ENCODE measurements around the gene C2CD5. TPM values are rescaled to one million over a fixed set of nuclear protein-coding genes. Genes with fewer than 3 reads are reported as not detected.

C2CD5 gene
- total and polyA plus RNA-seq, 4 donors = 44.2 to 116 (median 65.3) TPM

DNA sequence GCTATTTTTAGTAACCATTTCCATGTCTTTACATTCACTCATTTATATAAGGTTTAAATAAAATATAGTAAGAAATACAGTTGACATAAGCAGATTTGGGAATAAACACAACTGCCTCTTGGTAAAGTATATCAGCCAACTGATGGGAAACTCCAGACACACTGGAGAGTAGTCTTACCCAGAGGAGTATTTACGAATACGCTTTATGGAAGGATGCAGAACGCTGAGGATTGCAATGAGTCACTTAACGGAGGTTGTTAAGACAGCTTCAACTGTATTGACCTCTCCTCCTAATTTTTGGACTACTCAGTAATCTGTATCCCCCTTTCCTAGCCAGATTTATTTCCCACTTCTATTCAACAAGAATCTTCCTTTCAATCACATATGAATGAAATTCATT is 6.0 kb downstream of the C2CD5 start:
- H3K36me3 ChIP-seq (ENCODE audit: control insufficient read depth, insufficient read depth, low read length) = peaks cover 7% of the 10 kb centered on the region
- H3K27ac ChIP-seq (ENCODE audit: low read depth, low read length) = no peak overlapping the region
- H3K4me1 ChIP-seq (ENCODE audit: control insufficient read depth, insufficient read depth, low read length) = peaks cover 6% of the 10 kb centered on the region
- H3K4me3 ChIP-seq (ENCODE audit: low read depth, low read length) = no peak overlapping the region
- WGBS (ENCODE audit: insufficient coverage) = 73% methylated on average over 4 of the region's 4 CpGs
- no peaks in the 10 kb centered on the region for H3K27me3 ChIP-seq (ENCODE audit: control insufficient read depth, insufficient read depth, low read length)
- H3K9me3 ChIP-seq (ENCODE audit: control insufficient read depth, insufficient read depth, low read length) = no peaks in the 10 kb centered on the region
- DNase-seq (ENCODE audit: low read depth in 4 of 6, low spot score in 6 of 6) = peak in 1 of 6 donors; percentile 21

- no peaks in the 10 kb centered on the region for H3K9me3 ChIP-seq (ENCODE audit: control insufficient read depth, insufficient read depth, low read length)
- no peak overlapping the region for H3K4me3 ChIP-seq (ENCODE audit: low read depth, low read length)
- no peaks in the 10 kb centered on the region for H3K27me3 ChIP-seq (ENCODE audit: control insufficient read depth, insufficient read depth, low read length)
- H3K36me3 ChIP-seq (ENCODE audit: control insufficient read depth, insufficient read depth, low read length) = peaks cover 17% of the 10 kb centered on the region
- peaks cover 4% of the 10 kb centered on the region for H3K4me1 ChIP-seq (ENCODE audit: control insufficient read depth, insufficient read depth, low read length)
- no peak overlapping the region for H3K27ac ChIP-seq (ENCODE audit: low read depth, low read length)
- DNase-seq (ENCODE audit: low read depth in 4 of 6, low spot score in 6 of 6) = peak in 1 of 6 donors; percentile 32
- no CpG with 5 or more reads among the region's 3 CpGs for WGBS (ENCODE audit: insufficient coverage)
These were observed 7.3 kb downstream of the C2CD5 start for GRCh38 chr12:22536971-22537544.

GRCh38 chr12:22536346-22536945 is 7.9 kb downstream of the C2CD5 start:
- WGBS (ENCODE audit: insufficient coverage) = no CpG with 5 or more reads among the region's 2 CpGs
- Histone ChIP-seq H3K4me1 (ENCODE audit: control insufficient read depth, insufficient read depth, low read length) (peaks cover 3% of the 10 kb centered on the region), H3K9me3 (ENCODE audit: control insufficient read depth, insufficient read depth, low read length) (peaks cover 2% of the 10 kb centered on the region), H3K27ac (ENCODE audit: low read depth, low read length) (no peak overlapping the region), H3K27me3 (ENCODE audit: control insufficient read depth, insufficient read depth, low read length) (no peaks in the 10 kb centered on the region), H3K36me3 (ENCODE audit: control insufficient read depth, insufficient read depth, low read length) (peaks cover 19% of the 10 kb centered on the region), H3K4me3 (ENCODE audit: low read depth, low read length) (no peak overlapping the region)
- no peak for DNase-seq (ENCODE audit: low read depth in 4 of 6, low spot score in 6 of 6)

DNA sequence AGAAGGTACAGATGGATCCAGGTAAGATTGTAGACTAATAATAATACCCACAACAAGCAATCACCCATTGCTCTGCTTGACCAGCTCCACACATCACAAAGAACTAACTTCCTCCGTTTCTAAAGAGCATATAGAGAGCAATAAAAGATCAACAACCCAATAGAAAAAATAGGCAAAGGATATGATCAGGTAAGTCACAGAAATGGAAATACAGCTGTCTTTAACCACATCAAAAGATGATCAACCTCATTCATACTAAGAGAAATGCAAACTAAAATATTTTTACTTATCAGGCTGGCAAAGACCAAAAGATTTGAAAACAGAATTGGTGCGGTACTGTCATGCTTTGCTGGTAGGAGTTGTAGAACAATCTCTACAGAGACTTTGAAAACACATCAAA is 8.9 kb downstream of the C2CD5 start:
- H3K4me1 ChIP-seq (ENCODE audit: control insufficient read depth, insufficient read depth, low read length) = peaks cover 3% of the 10 kb centered on the region
- WGBS (ENCODE audit: insufficient coverage) = no CpG with 5 or more reads among the region's 2 CpGs

DNA sequence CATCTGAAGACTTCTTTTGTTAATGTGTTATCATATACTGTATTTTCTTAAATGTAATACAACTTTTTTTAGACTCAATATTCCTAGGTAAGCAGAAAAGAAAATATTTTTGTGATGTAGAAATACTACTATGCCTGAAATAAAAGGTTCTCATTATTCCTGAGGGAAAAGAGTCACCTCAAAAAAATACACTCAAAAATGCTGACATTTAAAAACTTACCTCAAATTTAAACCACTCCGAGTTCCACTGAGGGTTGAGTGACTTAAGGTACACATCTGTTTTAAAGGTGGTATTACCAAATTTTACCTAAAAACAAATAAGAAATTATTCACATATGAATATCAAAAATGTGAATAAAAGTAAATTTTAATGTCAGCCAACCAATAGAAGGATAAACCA is 9.3 kb downstream of the C2CD5 start:
- no peaks in the 10 kb centered on the region for H3K27me3 ChIP-seq (ENCODE audit: control insufficient read depth, insufficient read depth, low read length)
- no peak overlapping the region for H3K4me3 ChIP-seq (ENCODE audit: low read depth, low read length)
- H3K9me3 ChIP-seq (ENCODE audit: control insufficient read depth, insufficient read depth, low read length) = peaks cover 2% of the 10 kb centered on the region
- WGBS (ENCODE audit: insufficient coverage) = no CpG with 5 or more reads among the region's 1 CpG
- no peak for DNase-seq (ENCODE audit: low read depth in 4 of 6, low spot score in 6 of 6)
- peaks cover 19% of the 10 kb centered on the region for H3K36me3 ChIP-seq (ENCODE audit: control insufficient read depth, insufficient read depth, low read length)
- peaks cover 3% of the 10 kb centered on the region for H3K4me1 ChIP-seq (ENCODE audit: control insufficient read depth, insufficient read depth, low read length)
- H3K27ac ChIP-seq (ENCODE audit: low read depth, low read length) = no peak overlapping the region

More for the DNA sequence above, 8.9 kb downstream of the C2CD5 start:
- H3K27me3 ChIP-seq (ENCODE audit: control insufficient read depth, insufficient read depth, low read length) = no peaks in the 10 kb centered on the region
- no peak overlapping the region for H3K4me3 ChIP-seq (ENCODE audit: low read depth, low read length)
- peaks cover 19% of the 10 kb centered on the region for H3K36me3 ChIP-seq (ENCODE audit: control insufficient read depth, insufficient read depth, low read length)
- DNase-seq (ENCODE audit: low read depth in 4 of 6, low spot score in 6 of 6) = no peak
- peaks cover 2% of the 10 kb centered on the region for H3K9me3 ChIP-seq (ENCODE audit: control insufficient read depth, insufficient read depth, low read length)
- no peak overlapping the region for H3K27ac ChIP-seq (ENCODE audit: low read depth, low read length)

DNA sequence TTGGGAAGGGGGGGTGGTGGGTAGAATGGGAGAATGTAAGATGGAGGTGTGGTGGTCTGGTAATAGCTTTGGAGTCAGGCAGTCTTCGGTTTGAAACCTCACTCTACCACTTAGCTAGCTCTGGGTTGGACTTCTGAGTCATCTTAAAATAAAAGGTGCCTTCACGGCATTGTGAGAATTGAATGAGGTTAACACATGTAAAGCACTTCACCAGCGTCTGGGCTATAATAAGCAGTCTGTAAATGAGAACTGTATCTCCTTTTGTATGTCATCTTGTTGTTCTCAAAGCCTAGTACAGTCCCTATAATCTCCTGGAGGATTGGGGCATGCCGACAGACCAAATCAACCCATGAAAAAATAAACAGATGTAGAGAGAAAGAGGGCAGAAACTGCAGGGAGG is 11.2 kb downstream of the C2CD5 start:
- no CpG with 5 or more reads among the region's 4 CpGs for WGBS (ENCODE audit: insufficient coverage)
- no peak overlapping the region for H3K27ac ChIP-seq (ENCODE audit: low read depth, low read length)
- no peak overlapping the region for H3K4me3 ChIP-seq (ENCODE audit: low read depth, low read length)
- H3K27me3 ChIP-seq (ENCODE audit: control insufficient read depth, insufficient read depth, low read length) = no peaks in the 10 kb centered on the region
- peaks cover 3% of the 10 kb centered on the region for H3K4me1 ChIP-seq (ENCODE audit: control insufficient read depth, insufficient read depth, low read length)
- H3K9me3 ChIP-seq (ENCODE audit: control insufficient read depth, insufficient read depth, low read length) = peaks cover 2% of the 10 kb centered on the region
- peaks cover 19% of the 10 kb centered on the region for H3K36me3 ChIP-seq (ENCODE audit: control insufficient read depth, insufficient read depth, low read length)
- no peak for DNase-seq (ENCODE audit: low read depth in 4 of 6, low spot score in 6 of 6)

GRCh38 chr12:22532317-22532716 is 12.0 kb downstream of the C2CD5 start:
- Histone ChIP-seq H3K9me3 (ENCODE audit: control insufficient read depth, insufficient read depth, low read length) (peaks cover 2% of the 10 kb centered on the region), H3K4me3 (ENCODE audit: low read depth, low read length) (no peak overlapping the region), H3K36me3 (ENCODE audit: control insufficient read depth, insufficient read depth, low read length) (peaks cover 20% of the 10 kb centered on the region), H3K27me3 (ENCODE audit: control insufficient read depth, insufficient read depth, low read length) (no peaks in the 10 kb centered on the region), H3K4me1 (ENCODE audit: control insufficient read depth, insufficient read depth, low read length) (peaks cover 3% of the 10 kb centered on the region), H3K27ac (ENCODE audit: low read depth, low read length) (no peak overlapping the region)
- DNase-seq (ENCODE audit: low read depth in 4 of 6, low spot score in 6 of 6) = no peak
- WGBS (ENCODE audit: insufficient coverage) = 90% methylated on average over 3 of the region's 4 CpGs

- peaks cover 2% of the 10 kb centered on the region for H3K9me3 ChIP-seq (ENCODE audit: control insufficient read depth, insufficient read depth, low read length)
- no peaks in the 10 kb centered on the region for H3K27me3 ChIP-seq (ENCODE audit: control insufficient read depth, insufficient read depth, low read length)
- peaks cover 24% of the 10 kb centered on the region for H3K36me3 ChIP-seq (ENCODE audit: control insufficient read depth, insufficient read depth, low read length)
- H3K4me3 ChIP-seq (ENCODE audit: low read depth, low read length) = no peak overlapping the region
- H3K4me1 ChIP-seq (ENCODE audit: control insufficient read depth, insufficient read depth, low read length) = no peaks in the 10 kb centered on the region
- no peak overlapping the region for H3K27ac ChIP-seq (ENCODE audit: low read depth, low read length)
- DNase-seq (ENCODE audit: low read depth in 4 of 6, low spot score in 6 of 6) = no peak
- WGBS (ENCODE audit: insufficient coverage) = no CpG with 5 or more reads among the region's 2 CpGs
These were observed 13.1 kb downstream of the C2CD5 start for GRCh38 chr12:22531205-22531604.

GRCh38 chr12:22529281-22530060 is 14.9 kb downstream of the C2CD5 start:
- Histone ChIP-seq H3K36me3 (ENCODE audit: control insufficient read depth, insufficient read depth, low read length) (peaks cover 24% of the 10 kb centered on the region), H3K27ac (ENCODE audit: low read depth, low read length) (no peak overlapping the region), H3K4me1 (ENCODE audit: control insufficient read depth, insufficient read depth, low read length) (no peaks in the 10 kb centered on the region), H3K9me3 (ENCODE audit: control insufficient read depth, insufficient read depth, low read length) (peaks cover 2% of the 10 kb centered on the region), H3K27me3 (ENCODE audit: control insufficient read depth, insufficient read depth, low read length) (no peaks in the 10 kb centered on the region), H3K4me3 (ENCODE audit: low read depth, low read length) (no peak overlapping the region)
- WGBS (ENCODE audit: insufficient coverage) = no CpG with 5 or more reads among the region's 3 CpGs
- no peak for DNase-seq (ENCODE audit: low read depth in 4 of 6, low spot score in 6 of 6)
